Lower lobe of right lung (tissue), 2 donors: ENCODE measurements around the gene EDN2. TPM values are rescaled to one million over a fixed set of nuclear protein-coding genes. Genes with fewer than 3 reads are reported as not detected.
A peak's percentile ranks its signal among the peaks of the same experiment; 100 is the strongest.

Source experiments
- ATAC-seq, 2 donors: fragments of 200-7000 bp; cut with Tn5 transposase; one replicate each; pipeline ENCODE4 v1.9.1; 2020 to 2022; ENCODE audit warnings: mild to moderate bottlenecking in 2 of 2, moderate library complexity in 2 of 2
- DNase-seq: peaks from one replicate; pipeline ENCODE4 v3.0.0-alpha.2; 2020
- H3K27ac ChIP-seq: fragments of 200-600 bp; one replicate; pipeline ENCODE4 v1.8.0; 2022
- H3K27me3 ChIP-seq: fragments of 200-600 bp; one replicate; pipeline ENCODE4 v1.8.0; 2022; ENCODE audit warnings: low read depth
- H3K36me3 ChIP-seq: fragments of 200-600 bp; one replicate; pipeline ENCODE4 v1.8.0; 2022; ENCODE audit warnings: mild to moderate bottlenecking
- H3K4me1 ChIP-seq: fragments of 200-600 bp; one replicate; pipeline ENCODE4 v1.8.0; 2022
- H3K4me3 ChIP-seq: fragments of 200-600 bp; one replicate; pipeline ENCODE4 v1.8.0; 2022; ENCODE audit warnings: mild to moderate bottlenecking
- H3K9me3 ChIP-seq: fragments of 200-600 bp; one replicate; pipeline ENCODE4 v1.8.0; 2022
- CTCF ChIP-seq: fragments of 200-600 bp; IDR thresholded peaks from one replicate; pipeline ENCODE4 v1.8.0; 2022; ENCODE audit warnings: antibody characterized with exemption, mild to moderate bottlenecking
- intact Hi-C: fragments of 100-400 bp; cut with DNase I; formaldehyde crosslinking; loops from one replicate; pipeline ENCODE4 v1.11.0; 2022
- total RNA-seq: library from RNA; stranded (reverse); fragmentation: NEBNext Ultra II Directional; extraction: Animal tissue kit (Norgen Biotek cat#: 25700); gene quantifications from one replicate; pipeline ENCODE4 v1.2.1, GENCODE V29; 2021
- donor health status: DM: no; HTN: yes; CAD: no; lungs with severe emphysema.

EDN2 gene
- total RNA-seq, 1 donor from 2014 or later = 2.1 TPM

- no peak for TF ChIP-seq CTCF
- ATAC-seq = no peak
Observed at GRCh38 chr1:41480204-41481108, 4.0 kb downstream of the EDN2 start.

DNA sequence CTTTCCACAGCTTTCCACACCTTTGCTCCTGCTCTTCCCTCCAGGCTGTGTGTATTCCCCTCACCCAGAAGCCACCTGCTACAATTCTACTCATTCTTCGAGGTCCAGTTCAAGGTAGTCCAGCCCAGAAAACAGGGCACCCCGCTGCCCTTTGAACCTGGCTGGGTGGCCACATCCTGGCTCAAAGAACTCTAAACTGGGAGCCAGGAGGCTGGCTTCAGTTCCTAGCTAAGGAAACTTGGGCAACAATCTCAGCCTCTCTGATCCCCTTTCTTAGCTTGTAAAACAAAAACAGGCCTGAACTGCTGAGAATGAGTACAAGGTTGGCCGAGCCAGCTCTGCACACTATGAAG, 4.7 kb downstream of the EDN2 start:
- intact Hi-C loops = no loop called here

More at GRCh38 chr1:41480204-41481108, 4.0 kb downstream of the EDN2 start:
- no peaks in the 10 kb centered on the region for H3K36me3 ChIP-seq
- peak; percentile 40 for DNase-seq
- H3K27ac ChIP-seq = no peak overlapping the region
- H3K4me1 ChIP-seq = peaks cover 68% of the 10 kb centered on the region
- H3K9me3 ChIP-seq = no peaks in the 10 kb centered on the region
- H3K27me3 ChIP-seq = no peaks in the 10 kb centered on the region
- no peak overlapping the region for H3K4me3 ChIP-seq
- intact Hi-C loops = no loop called here

DNA sequence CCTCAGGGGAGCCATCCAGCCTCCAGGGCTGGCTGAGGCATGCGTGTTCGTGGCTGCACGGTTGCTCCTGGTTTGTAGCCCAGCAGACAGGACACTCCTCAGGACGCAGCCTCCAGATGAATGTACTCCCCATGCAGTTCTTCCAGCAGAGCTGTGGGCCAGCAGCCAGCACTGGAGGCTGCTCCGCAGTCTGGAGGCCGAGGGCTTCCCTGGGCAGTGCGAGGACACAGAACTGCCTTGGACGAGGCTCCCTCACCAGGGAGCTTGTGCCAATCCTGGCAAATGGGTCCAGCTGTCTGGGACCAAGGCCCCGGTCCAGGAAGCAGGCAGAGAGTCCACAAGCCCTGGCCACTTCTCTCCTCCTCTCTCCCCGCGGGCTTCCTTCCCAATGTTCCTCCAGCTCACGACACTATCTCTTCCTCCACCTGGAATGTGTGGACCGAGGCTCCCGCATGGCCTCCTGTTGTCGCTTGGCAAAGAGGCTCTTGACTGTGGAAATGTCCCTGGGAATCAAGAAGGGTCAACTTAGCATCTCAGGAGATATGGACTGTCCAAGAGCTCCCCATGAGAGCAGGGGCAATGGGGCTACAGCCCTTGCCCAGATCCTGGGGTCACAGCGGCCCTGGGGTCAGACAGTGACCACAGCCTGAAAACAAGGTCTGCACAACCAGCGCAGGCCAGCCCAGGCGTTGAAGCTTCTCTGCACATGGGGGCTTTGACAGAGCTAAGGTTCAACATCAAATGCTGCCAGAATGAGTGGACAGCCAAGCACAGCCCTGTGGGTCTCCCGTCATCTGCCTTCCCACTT, 5.3 kb downstream of the EDN2 start:
- Histone ChIP-seq H3K4me3 (no peak overlapping the region), H3K36me3 (no peaks in the 10 kb centered on the region), H3K9me3 (no peaks in the 10 kb centered on the region), H3K27me3 (no peaks in the 10 kb centered on the region), H3K27ac (no peak overlapping the region), H3K4me1 (peaks cover 68% of the 10 kb centered on the region)
- ATAC-seq = no peak
- intact Hi-C loops = no loop called here
- TF ChIP-seq CTCF = no peak
- DNase-seq = peak; percentile 47

More for the DNA sequence above, 4.7 kb downstream of the EDN2 start:
- no peak for TF ChIP-seq CTCF
- Histone ChIP-seq H3K9me3 (no peaks in the 10 kb centered on the region), H3K27ac (no peak overlapping the region), H3K27me3 (no peaks in the 10 kb centered on the region), H3K4me1 (peaks cover 68% of the 10 kb centered on the region), H3K36me3 (no peaks in the 10 kb centered on the region), H3K4me3 (no peak overlapping the region)
- ATAC-seq = no peak
- DNase-seq = no peak

GRCh38 chr1:41478118-41478748, 6.2 kb downstream of the EDN2 start:
- H3K27me3 ChIP-seq = no peaks in the 10 kb centered on the region
- H3K4me3 ChIP-seq = no peak overlapping the region
- DNase-seq (peak; percentile 24), ATAC-seq (no peak)
- no peak overlapping the region for H3K27ac ChIP-seq
- no peaks in the 10 kb centered on the region for H3K36me3 ChIP-seq
- TF ChIP-seq CTCF = no peak
- H3K4me1 ChIP-seq = peaks cover 63% of the 10 kb centered on the region
- no peaks in the 10 kb centered on the region for H3K9me3 ChIP-seq
- intact Hi-C loops = no loop called here

DNA sequence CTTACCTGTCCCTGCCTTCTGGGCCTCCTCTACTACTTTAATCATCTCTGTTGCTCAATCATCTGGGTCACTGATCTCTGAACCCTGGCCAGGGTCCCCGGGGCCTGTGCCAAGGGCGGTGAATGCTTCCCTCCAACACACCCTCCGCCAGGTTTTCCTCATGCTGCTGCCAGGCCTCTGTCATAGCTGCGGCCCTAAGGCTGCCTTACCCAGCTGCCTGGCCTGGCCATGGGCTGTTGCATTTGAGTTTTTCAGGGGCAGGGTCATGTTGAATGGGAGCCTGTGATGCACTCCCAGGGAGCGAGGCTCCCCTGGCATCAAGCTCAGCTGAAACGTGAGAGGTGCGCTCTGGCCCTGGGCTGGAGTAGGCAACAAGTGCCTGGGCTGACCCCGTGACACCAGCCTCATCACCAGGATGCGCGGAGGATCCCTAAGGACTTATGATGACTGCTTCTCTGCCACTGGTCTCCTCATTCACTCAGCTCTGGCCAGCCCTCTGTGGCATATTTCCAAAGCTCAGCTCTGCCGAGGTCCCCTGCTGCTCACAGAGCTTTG, 7.6 kb downstream of the EDN2 start:
- H3K9me3 ChIP-seq = no peaks in the 10 kb centered on the region
- ATAC-seq (peak; percentile 32 to 51), DNase-seq (peak; percentile 55)
- no peak overlapping the region for H3K27ac ChIP-seq
- peaks cover 50% of the 10 kb centered on the region for H3K4me1 ChIP-seq
- no peak overlapping the region for H3K4me3 ChIP-seq
- TF ChIP-seq CTCF = no peak
- no peaks in the 10 kb centered on the region for H3K36me3 ChIP-seq
- H3K27me3 ChIP-seq = no peaks in the 10 kb centered on the region
- intact Hi-C loops = no loop called here
